ENCODE results near the gene PIEZO2. TPM values are rescaled to one million over a fixed set of nuclear protein-coding genes. Genes with fewer than 3 reads are reported as not detected.

Gene PIEZO2
- total RNA-seq, 1 donor from 2014 or later, result 41.2 TPM

DNA sequence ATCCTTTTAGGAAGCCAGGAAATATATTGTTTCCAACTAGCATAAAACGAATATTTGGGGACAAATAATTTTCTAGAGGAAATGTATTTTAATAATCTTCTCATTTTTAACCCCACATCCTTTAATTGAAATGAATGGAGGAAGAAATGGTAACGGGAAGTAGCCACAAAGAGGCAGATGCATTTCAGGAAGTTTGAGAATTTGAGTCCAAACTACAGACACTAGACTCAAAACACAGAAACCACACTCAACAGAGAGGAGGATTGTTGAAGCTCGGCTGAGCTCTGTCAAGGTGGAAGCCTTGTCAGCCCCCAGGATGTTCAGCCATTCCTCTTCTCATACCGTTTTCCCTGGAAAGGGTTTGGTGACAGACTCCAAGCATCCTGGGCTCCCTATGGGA, 335.0 kb downstream of the PIEZO2 start:
- Histone ChIP-seq H3K4me3 (ENCODE audit: low read length in 3 of 3) (no peak overlapping the region), H3K36me3 (ENCODE audit: control insufficient read depth in 3 of 3, insufficient read depth in 3 of 3, low read length in 3 of 3) (no peaks in the 10 kb centered on the region), H3K4me1 (ENCODE audit: control insufficient read depth in 3 of 3, insufficient read depth in 3 of 3, low read length in 3 of 3) (no peaks in the 10 kb centered on the region), H3K9ac (ENCODE audit: low read depth in 1 of 3, low read length in 3 of 3) (no peak overlapping the region), H3K27ac (ENCODE audit: low read depth, low read length) (no peak overlapping the region), H3K9me3 (ENCODE audit: control insufficient read depth in 3 of 3, low read length in 3 of 3) (no peaks in the 10 kb centered on the region), H3K27me3 (ENCODE audit: control insufficient read depth in 3 of 3, insufficient read depth in 3 of 3, low read length in 3 of 3) (no peaks in the 10 kb centered on the region)

DNA sequence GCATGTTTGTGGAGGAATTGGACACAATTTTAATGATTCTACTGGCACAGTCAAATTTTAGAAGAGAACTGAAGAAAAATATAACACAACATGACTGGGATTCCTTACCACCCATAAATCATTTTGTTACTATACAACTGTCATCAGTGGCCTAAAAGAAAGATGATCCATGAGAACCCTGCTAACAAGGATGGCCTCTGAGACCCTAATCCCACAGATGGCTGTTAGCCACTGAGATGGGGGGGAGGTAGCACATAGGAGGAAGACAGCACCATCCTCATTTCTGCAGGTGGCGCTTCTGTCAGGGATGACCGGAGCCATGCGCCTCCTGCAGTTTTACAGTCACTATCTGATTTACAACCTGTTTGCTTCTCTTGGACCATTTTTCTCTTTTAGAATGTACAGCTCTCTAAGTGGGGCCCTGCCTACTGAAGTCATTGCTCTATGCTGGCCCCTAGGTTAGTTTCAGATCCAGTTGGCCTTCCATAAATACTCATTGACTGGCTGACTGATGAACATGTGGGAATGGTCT, 343.7 kb downstream of the PIEZO2 start:
- Histone ChIP-seq H3K9me3 (ENCODE audit: control insufficient read depth in 3 of 3, low read length in 3 of 3) (no peaks in the 10 kb centered on the region), H3K27me3 (ENCODE audit: control insufficient read depth in 3 of 3, insufficient read depth in 3 of 3, low read length in 3 of 3) (peaks cover 0 to 4% (median 0%) of the 10 kb centered on the region in 3 donors), H3K27ac (ENCODE audit: low read depth, low read length) (no peak overlapping the region), H3K4me1 (ENCODE audit: control insufficient read depth in 3 of 3, insufficient read depth in 3 of 3, low read length in 3 of 3) (no peaks in the 10 kb centered on the region), H3K9ac (ENCODE audit: low read depth in 1 of 3, low read length in 3 of 3) (no peak overlapping the region), H3K4me3 (ENCODE audit: low read length in 3 of 3) (no peak overlapping the region), H3K36me3 (ENCODE audit: control insufficient read depth in 3 of 3, insufficient read depth in 3 of 3, low read length in 3 of 3) (no peaks in the 10 kb centered on the region)

DNA sequence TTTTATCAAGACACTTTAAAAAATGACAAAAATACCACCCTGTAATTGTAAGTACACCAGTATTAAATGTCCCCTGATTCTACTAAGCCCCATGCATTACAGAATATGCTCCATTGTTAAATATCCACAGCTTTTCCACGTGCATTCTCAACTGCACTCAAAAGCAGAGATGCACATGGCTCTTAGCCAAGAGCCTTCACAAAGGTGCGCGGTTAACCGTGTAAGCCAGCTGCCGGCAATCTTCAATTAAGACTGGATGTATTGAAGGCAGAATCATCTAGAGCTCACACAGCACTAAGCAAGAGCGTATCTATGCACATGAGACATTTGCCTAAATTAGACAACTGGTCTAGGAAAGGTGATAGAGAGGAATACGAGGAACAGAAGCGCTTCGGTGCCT, 345.2 kb downstream of the PIEZO2 start:
- H3K4me3 ChIP-seq (ENCODE audit: low read length in 3 of 3), result no peak overlapping the region
- H3K9me3 ChIP-seq (ENCODE audit: control insufficient read depth in 3 of 3, low read length in 3 of 3), result no peaks in the 10 kb centered on the region
- H3K9ac ChIP-seq (ENCODE audit: low read depth in 1 of 3, low read length in 3 of 3), result no peak overlapping the region
- H3K4me1 ChIP-seq (ENCODE audit: control insufficient read depth in 3 of 3, insufficient read depth in 3 of 3, low read length in 3 of 3), result no peaks in the 10 kb centered on the region
- H3K27me3 ChIP-seq (ENCODE audit: control insufficient read depth in 3 of 3, insufficient read depth in 3 of 3, low read length in 3 of 3), result peaks cover 0 to 4% (median 0%) of the 10 kb centered on the region in 3 donors
- no peaks in the 10 kb centered on the region for H3K36me3 ChIP-seq (ENCODE audit: control insufficient read depth in 3 of 3, insufficient read depth in 3 of 3, low read length in 3 of 3)
- H3K27ac ChIP-seq (ENCODE audit: low read depth, low read length), result no peak overlapping the region

DNA sequence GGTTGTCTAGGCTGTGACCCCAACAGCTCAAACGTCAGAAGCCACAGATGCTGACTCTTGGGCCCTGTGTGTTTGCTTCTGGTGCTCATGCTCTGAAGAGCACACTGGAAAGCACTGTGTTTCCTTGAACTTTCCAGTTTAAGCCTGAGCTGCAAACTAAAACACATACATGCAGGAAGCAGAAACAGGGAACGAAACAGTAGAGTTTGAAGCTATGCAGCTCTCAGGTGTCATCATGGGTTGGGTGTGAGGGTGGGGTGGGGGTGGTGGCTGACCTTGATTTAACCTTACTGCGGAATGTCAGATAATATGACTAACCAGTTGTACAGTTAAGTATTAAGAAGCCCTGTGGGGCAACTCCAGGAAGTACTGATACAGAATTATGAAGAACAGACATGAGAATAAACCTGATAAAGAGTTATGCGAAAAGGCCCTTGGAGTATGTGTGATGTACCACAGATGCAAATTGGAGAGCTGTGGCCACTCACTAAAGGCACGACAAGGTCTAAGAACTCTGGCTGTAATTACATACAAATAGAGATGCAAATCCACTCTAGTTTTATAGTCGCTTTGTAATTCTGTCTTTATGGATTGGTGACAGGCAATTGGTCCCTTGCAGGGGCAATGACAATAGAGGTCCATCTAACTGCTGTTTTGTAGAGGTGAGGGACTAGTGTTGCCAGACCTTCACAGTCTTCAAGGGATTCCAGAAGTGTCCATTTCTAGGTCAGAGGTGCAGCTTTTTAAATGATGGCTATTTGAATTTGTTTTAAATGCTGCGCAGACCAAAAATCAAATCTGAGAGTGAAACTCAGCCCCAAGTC, 350.4 kb downstream of the PIEZO2 start:
- no peak overlapping the region for H3K9ac ChIP-seq (ENCODE audit: low read depth in 1 of 3, low read length in 3 of 3)
- no peak overlapping the region for H3K4me3 ChIP-seq (ENCODE audit: low read length in 3 of 3)
- no peak overlapping the region for H3K27ac ChIP-seq (ENCODE audit: low read depth, low read length)
- H3K9me3 ChIP-seq (ENCODE audit: control insufficient read depth in 3 of 3, low read length in 3 of 3), result no peaks in the 10 kb centered on the region
- H3K36me3 ChIP-seq (ENCODE audit: control insufficient read depth in 3 of 3, insufficient read depth in 3 of 3, low read length in 3 of 3), result no peaks in the 10 kb centered on the region
- no peaks in the 10 kb centered on the region for H3K27me3 ChIP-seq (ENCODE audit: control insufficient read depth in 3 of 3, insufficient read depth in 3 of 3, low read length in 3 of 3)
- H3K4me1 ChIP-seq (ENCODE audit: control insufficient read depth in 3 of 3, insufficient read depth in 3 of 3, low read length in 3 of 3), result no peaks in the 10 kb centered on the region

DNA sequence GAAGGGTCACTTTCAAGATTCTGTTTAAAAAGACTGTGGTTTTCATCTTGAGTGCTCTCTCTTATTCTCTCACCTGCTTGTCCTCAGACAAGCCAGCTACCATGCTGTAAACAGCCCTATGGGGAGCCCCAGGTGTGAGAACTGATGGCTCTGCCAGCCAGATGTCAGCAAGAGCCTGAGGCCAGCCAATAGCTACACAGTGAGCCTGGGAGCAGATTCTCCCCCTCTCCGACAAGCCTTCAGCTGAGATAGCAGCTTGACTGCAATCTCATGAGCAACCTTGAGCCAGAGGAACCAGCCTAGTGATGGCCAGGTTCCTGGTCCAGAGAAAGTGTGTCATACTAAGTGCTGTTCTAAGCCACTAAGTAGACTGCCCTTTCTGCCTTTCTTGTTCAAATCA, 351.5 kb downstream of the PIEZO2 start:
- H3K27me3 ChIP-seq (ENCODE audit: control insufficient read depth in 3 of 3, insufficient read depth in 3 of 3, low read length in 3 of 3), result no peaks in the 10 kb centered on the region

DNA sequence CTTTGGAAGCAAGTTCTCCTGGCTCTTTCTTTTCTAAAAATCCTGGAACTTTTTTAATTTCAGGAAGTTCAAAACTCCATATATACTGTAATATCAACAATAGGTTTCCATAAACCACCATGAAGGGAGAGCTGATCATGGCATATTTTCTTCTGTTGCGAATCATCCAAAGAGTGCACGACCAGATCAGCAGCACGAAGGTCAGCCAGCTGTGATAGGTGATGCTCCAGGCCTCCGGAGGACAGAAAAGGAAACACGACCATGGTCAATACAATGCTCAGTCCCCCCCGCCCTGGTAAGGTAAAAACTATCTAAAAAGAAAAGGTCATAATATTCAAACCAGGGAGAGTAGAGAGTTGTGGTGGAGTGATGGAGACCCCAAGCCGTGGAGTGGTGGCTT, 354.6 kb downstream of the PIEZO2 start:
- no peaks in the 10 kb centered on the region for H3K36me3 ChIP-seq (ENCODE audit: control insufficient read depth in 3 of 3, insufficient read depth in 3 of 3, low read length in 3 of 3)
- no peak overlapping the region for H3K4me3 ChIP-seq (ENCODE audit: low read length in 3 of 3)
- H3K9me3 ChIP-seq (ENCODE audit: control insufficient read depth in 3 of 3, low read length in 3 of 3), result no peaks in the 10 kb centered on the region
- H3K9ac ChIP-seq (ENCODE audit: low read depth in 1 of 3, low read length in 3 of 3), result no peak overlapping the region
- H3K27me3 ChIP-seq (ENCODE audit: control insufficient read depth in 3 of 3, insufficient read depth in 3 of 3, low read length in 3 of 3), result no peaks in the 10 kb centered on the region
- H3K4me1 ChIP-seq (ENCODE audit: control insufficient read depth in 3 of 3, insufficient read depth in 3 of 3, low read length in 3 of 3), result no peaks in the 10 kb centered on the region
- no peak overlapping the region for H3K27ac ChIP-seq (ENCODE audit: low read depth, low read length)

More for the DNA sequence above, 351.5 kb downstream of the PIEZO2 start:
- H3K9me3 ChIP-seq (ENCODE audit: control insufficient read depth in 3 of 3, low read length in 3 of 3), result no peaks in the 10 kb centered on the region
- H3K9ac ChIP-seq (ENCODE audit: low read depth in 1 of 3, low read length in 3 of 3), result no peak overlapping the region
- H3K27ac ChIP-seq (ENCODE audit: low read depth, low read length), result no peak overlapping the region
- H3K36me3 ChIP-seq (ENCODE audit: control insufficient read depth in 3 of 3, insufficient read depth in 3 of 3, low read length in 3 of 3), result no peaks in the 10 kb centered on the region
- no peak overlapping the region for H3K4me3 ChIP-seq (ENCODE audit: low read length in 3 of 3)
- H3K4me1 ChIP-seq (ENCODE audit: control insufficient read depth in 3 of 3, insufficient read depth in 3 of 3, low read length in 3 of 3), result no peaks in the 10 kb centered on the region

DNA sequence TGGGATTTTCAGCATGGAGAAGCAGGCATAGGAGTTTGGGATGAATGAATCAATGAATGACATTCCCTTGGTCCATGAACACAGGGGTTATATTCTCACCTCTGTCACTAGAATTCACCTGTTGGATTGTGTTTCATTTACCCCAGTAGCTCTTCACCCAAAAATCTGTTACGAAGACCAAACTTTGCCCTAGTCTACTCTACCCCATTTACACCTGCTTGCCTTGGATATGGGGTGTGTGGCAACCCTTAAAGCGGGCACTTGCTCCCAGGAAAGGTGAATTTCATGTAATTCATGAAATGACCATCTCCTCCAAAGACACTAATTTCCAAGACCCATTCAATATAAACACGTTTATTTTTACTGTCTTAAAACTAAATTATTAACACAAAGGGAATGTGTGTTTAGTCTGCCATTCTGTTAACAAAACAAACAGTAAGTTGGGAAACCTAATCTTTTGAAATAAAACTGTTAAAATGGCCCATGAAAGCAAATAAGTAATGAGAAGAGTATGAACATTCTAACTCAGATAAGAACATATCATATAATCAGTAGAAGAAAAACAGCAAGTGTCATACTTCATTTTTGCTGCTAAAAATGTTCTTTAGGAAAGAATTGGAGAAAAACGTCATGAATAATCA, 355.5 kb downstream of the PIEZO2 start:
- H3K27ac ChIP-seq (ENCODE audit: low read depth, low read length), result no peak overlapping the region
- H3K27me3 ChIP-seq (ENCODE audit: control insufficient read depth in 3 of 3, insufficient read depth in 3 of 3, low read length in 3 of 3), result no peaks in the 10 kb centered on the region
- no peaks in the 10 kb centered on the region for H3K36me3 ChIP-seq (ENCODE audit: control insufficient read depth in 3 of 3, insufficient read depth in 3 of 3, low read length in 3 of 3)
- no peaks in the 10 kb centered on the region for H3K4me1 ChIP-seq (ENCODE audit: control insufficient read depth in 3 of 3, insufficient read depth in 3 of 3, low read length in 3 of 3)
- no peak overlapping the region for H3K4me3 ChIP-seq (ENCODE audit: low read length in 3 of 3)
- no peak overlapping the region for H3K9ac ChIP-seq (ENCODE audit: low read depth in 1 of 3, low read length in 3 of 3)
- no peaks in the 10 kb centered on the region for H3K9me3 ChIP-seq (ENCODE audit: control insufficient read depth in 3 of 3, low read length in 3 of 3)

DNA sequence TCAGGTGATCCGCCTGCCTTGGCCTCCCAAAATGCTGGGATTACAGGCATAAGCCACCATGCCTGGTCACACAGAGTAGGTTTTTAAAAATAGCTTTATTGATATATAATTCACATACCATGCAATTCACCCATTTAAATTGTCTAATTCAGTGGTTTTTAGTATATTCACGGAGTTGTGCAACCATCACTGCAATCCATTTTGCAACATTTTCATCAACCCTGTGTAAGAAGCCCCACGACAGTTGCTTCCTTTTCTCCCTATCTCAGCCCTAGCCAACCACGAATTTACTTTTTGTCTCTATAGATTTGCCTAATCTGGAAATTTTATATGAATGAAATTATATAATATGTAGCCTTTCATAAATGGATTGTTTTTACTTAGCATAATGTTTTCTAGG, 357.2 kb downstream of the PIEZO2 start:
- H3K9ac ChIP-seq (ENCODE audit: low read depth in 1 of 3, low read length in 3 of 3), result no peak overlapping the region
- H3K27me3 ChIP-seq (ENCODE audit: control insufficient read depth in 3 of 3, insufficient read depth in 3 of 3, low read length in 3 of 3), result no peaks in the 10 kb centered on the region
- H3K36me3 ChIP-seq (ENCODE audit: control insufficient read depth in 3 of 3, insufficient read depth in 3 of 3, low read length in 3 of 3), result no peaks in the 10 kb centered on the region
- no peak overlapping the region for H3K27ac ChIP-seq (ENCODE audit: low read depth, low read length)
- no peak overlapping the region for H3K4me3 ChIP-seq (ENCODE audit: low read length in 3 of 3)
- no peaks in the 10 kb centered on the region for H3K4me1 ChIP-seq (ENCODE audit: control insufficient read depth in 3 of 3, insufficient read depth in 3 of 3, low read length in 3 of 3)
- H3K9me3 ChIP-seq (ENCODE audit: control insufficient read depth in 3 of 3, low read length in 3 of 3), result no peaks in the 10 kb centered on the region

DNA sequence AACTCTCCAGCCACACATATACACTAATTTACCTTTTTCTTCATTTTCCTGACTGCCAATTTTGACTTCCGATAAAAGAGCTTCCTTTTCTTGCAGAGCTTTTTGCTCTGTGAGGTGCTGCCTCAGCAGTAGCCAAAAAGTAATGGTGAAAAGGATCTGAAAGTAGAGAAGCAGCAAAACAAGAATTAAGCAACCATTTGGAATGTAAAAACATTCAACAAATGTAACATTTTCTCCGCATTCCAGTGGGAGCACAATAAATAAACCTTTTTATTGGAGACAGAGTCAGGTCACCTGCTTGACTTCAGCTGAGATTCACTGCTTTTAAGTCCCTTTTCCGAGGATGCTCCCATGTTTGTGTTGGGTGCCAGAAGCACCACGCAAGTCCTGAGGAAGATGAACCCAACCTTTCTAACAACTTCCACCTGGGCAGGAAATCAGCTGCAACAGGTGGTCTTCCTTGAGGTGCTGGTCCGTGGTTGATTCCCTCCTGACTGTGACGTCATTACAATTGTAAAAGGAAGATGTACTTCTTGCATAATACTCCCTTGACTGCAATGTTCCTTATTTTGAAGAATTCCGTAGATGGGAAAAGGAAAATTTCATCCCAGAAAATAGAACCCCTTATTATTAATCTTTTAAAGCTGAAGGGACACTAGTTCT, 358.1 kb downstream of the PIEZO2 start:
- Histone ChIP-seq H3K9me3 (ENCODE audit: control insufficient read depth in 3 of 3, low read length in 3 of 3) (no peaks in the 10 kb centered on the region), H3K27me3 (ENCODE audit: control insufficient read depth in 3 of 3, insufficient read depth in 3 of 3, low read length in 3 of 3) (no peaks in the 10 kb centered on the region), H3K27ac (ENCODE audit: low read depth, low read length) (no peak overlapping the region), H3K36me3 (ENCODE audit: control insufficient read depth in 3 of 3, insufficient read depth in 3 of 3, low read length in 3 of 3) (no peaks in the 10 kb centered on the region), H3K9ac (ENCODE audit: low read depth in 1 of 3, low read length in 3 of 3) (no peak overlapping the region), H3K4me3 (ENCODE audit: low read length in 3 of 3) (no peak overlapping the region), H3K4me1 (ENCODE audit: control insufficient read depth in 3 of 3, insufficient read depth in 3 of 3, low read length in 3 of 3) (no peaks in the 10 kb centered on the region)

DNA sequence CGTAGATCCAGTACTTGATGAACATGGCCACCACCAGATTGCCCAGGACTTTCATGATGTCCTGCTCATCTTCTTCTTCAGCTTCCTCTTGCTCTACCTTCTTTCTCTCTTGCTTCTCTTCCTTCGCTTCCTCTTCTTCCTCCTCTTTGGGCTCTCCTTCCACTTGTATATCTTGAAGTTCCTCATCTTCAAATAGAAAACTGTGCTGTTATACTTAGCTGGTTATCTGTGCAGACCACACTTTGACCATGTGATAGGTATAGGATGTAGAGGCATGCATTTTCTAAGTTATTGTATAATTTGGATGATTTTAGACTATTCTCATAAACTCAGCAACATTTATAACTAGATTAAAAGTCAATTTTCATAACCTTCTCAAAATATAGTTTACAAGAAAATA, 360.2 kb downstream of the PIEZO2 start:
- Histone ChIP-seq H3K4me3 (ENCODE audit: low read length in 3 of 3) (no peak overlapping the region), H3K27me3 (ENCODE audit: control insufficient read depth in 3 of 3, insufficient read depth in 3 of 3, low read length in 3 of 3) (peaks cover 0 to 5% (median 0%) of the 10 kb centered on the region in 3 donors), H3K9ac (ENCODE audit: low read depth in 1 of 3, low read length in 3 of 3) (no peak overlapping the region), H3K4me1 (ENCODE audit: control insufficient read depth in 3 of 3, insufficient read depth in 3 of 3, low read length in 3 of 3) (no peaks in the 10 kb centered on the region), H3K36me3 (ENCODE audit: control insufficient read depth in 3 of 3, insufficient read depth in 3 of 3, low read length in 3 of 3) (no peaks in the 10 kb centered on the region), H3K9me3 (ENCODE audit: control insufficient read depth in 3 of 3, low read length in 3 of 3) (no peaks in the 10 kb centered on the region), H3K27ac (ENCODE audit: low read depth, low read length) (no peak overlapping the region)
